Muscle layer of colon (tissue), 2 donors: ENCODE results near the gene EMILIN1.

Experiments
- H3K27ac ChIP-seq: one replicate; pipeline ENCODE4 v1.7.0; 2013; ENCODE audit warnings: low read depth, mild to moderate bottlenecking, low read length, moderate library complexity
- H3K27me3 ChIP-seq, 2 donors: one replicate each; pipeline ENCODE4 v1.7.0; 2013; ENCODE audit warnings: low read length in 2 of 2, mild to moderate bottlenecking in 2 of 2; ENCODE audit not compliant: insufficient read depth in 2 of 2, control insufficient read depth in 1 of 2
- H3K36me3 ChIP-seq: one replicate; pipeline ENCODE4 v1.7.0; 2013; ENCODE audit warnings: mild to moderate bottlenecking, low read length; ENCODE audit not compliant: insufficient read depth
- H3K4me1 ChIP-seq: one replicate; pipeline ENCODE4 v1.7.0; 2013; ENCODE audit warnings: mild to moderate bottlenecking, low read length; ENCODE audit not compliant: insufficient read depth
- H3K4me3 ChIP-seq, 2 donors: one replicate each; pipeline ENCODE4 v1.7.0; 2013; ENCODE audit warnings: low read length in 2 of 2, low read depth in 1 of 2, mild to moderate bottlenecking in 1 of 2, moderate library complexity in 1 of 2
- H3K9ac ChIP-seq: one replicate; pipeline ENCODE4 v1.7.0; 2013; ENCODE audit warnings: low read length
- H3K9me3 ChIP-seq: one replicate; pipeline ENCODE4 v1.7.0; 2013; ENCODE audit warnings: mild to moderate bottlenecking, low read length
- donor health status: abdominal sarcoma.
- donor health status: Adenocarcinoma of cecum.

EMILIN1 gene

GRCh38 chr2:27083410-27084296, 5.2 kb downstream of the EMILIN1 start:
- Histone ChIP-seq H3K36me3 (peaks cover 17% of the 10 kb centered on the region), H3K27me3 (no peaks in the 10 kb centered on the region), H3K9me3 (no peaks in the 10 kb centered on the region), H3K4me3 (no peak overlapping the region), H3K4me1 (peaks cover 64% of the 10 kb centered on the region), H3K27ac (no peak overlapping the region), H3K9ac (no peak overlapping the region)

GRCh38 chr2:27084297-27085061, 6.1 kb downstream of the EMILIN1 start:
- Histone ChIP-seq H3K27ac (peak overlapping the region; percentile 79), H3K4me1 (peaks cover 64% of the 10 kb centered on the region), H3K27me3 (no peaks in the 10 kb centered on the region), H3K4me3 (no peak overlapping the region), H3K9ac (peak overlapping the region; percentile 37), H3K9me3 (no peaks in the 10 kb centered on the region), H3K36me3 (peaks cover 17% of the 10 kb centered on the region)

- H3K36me3 ChIP-seq, result peaks cover 17% of the 10 kb centered on the region
- no peaks in the 10 kb centered on the region for H3K27me3 ChIP-seq
- H3K9me3 ChIP-seq, result no peaks in the 10 kb centered on the region
- H3K27ac ChIP-seq, result peak overlapping the region; percentile 79
- peak overlapping the region; percentile 37 for H3K9ac ChIP-seq
- peak overlapping the region; percentile 24 to 64 for H3K4me3 ChIP-seq
- peaks cover 61% of the 10 kb centered on the region for H3K4me1 ChIP-seq
Measured at GRCh38 chr2:27085062-27085672, 6.8 kb downstream of the EMILIN1 start.

- H3K4me1 ChIP-seq, result peaks cover 56% of the 10 kb centered on the region
- H3K9ac ChIP-seq, result peak overlapping the region; percentile 37
Measured at GRCh38 chr2:27085673-27086089, 7.3 kb downstream of the EMILIN1 start.

GRCh38 chr2:27086090-27086723, 7.8 kb downstream of the EMILIN1 start:
- Histone ChIP-seq H3K9ac (no peak overlapping the region), H3K27me3 (no peaks in the 10 kb centered on the region), H3K27ac (peak overlapping the region; percentile 79), H3K4me1 (peaks cover 54% of the 10 kb centered on the region), H3K9me3 (no peaks in the 10 kb centered on the region), H3K4me3 (peak overlapping the region; percentile 24 to 64), H3K36me3 (peaks cover 17% of the 10 kb centered on the region)

More at GRCh38 chr2:27085673-27086089, 7.3 kb downstream of the EMILIN1 start:
- peak overlapping the region; percentile 24 to 64 for H3K4me3 ChIP-seq
- no peaks in the 10 kb centered on the region for H3K27me3 ChIP-seq
- H3K9me3 ChIP-seq, result no peaks in the 10 kb centered on the region
- peak overlapping the region; percentile 79 for H3K27ac ChIP-seq
- H3K36me3 ChIP-seq, result peaks cover 17% of the 10 kb centered on the region

GRCh38 chr2:27086724-27087593, 8.5 kb downstream of the EMILIN1 start, which contains the start of gene KHK:
Gene KHK (plus strand): TSS chr2:27086772. CDS start chr2:27087260, 488 bp downstream.
- Histone ChIP-seq H3K27ac (peak within 1 kb of the TSS; percentile 79), H3K36me3 (peaks cover 12% of the 10 kb centered on the region), H3K9me3 (no peaks in the 10 kb centered on the region), H3K9ac (no peak within 1 kb of the TSS), H3K27me3 (no peaks in the 10 kb centered on the region), H3K4me3 (peak within 1 kb of the TSS; percentile 58 to 91), H3K4me1 (peaks cover 47% of the 10 kb centered on the region)

GRCh38 chr2:27087823-27088410, 9.5 kb downstream of the EMILIN1 start:
- H3K27me3 ChIP-seq, result no peaks in the 10 kb centered on the region
- H3K9me3 ChIP-seq, result no peaks in the 10 kb centered on the region
- peaks cover 6% of the 10 kb centered on the region for H3K36me3 ChIP-seq
- no peak overlapping the region for H3K27ac ChIP-seq
- peaks cover 37% of the 10 kb centered on the region for H3K4me1 ChIP-seq
- no peak overlapping the region for H3K4me3 ChIP-seq
- H3K9ac ChIP-seq, result no peak overlapping the region

- H3K9ac ChIP-seq, result no peak overlapping the region
- H3K27ac ChIP-seq, result no peak overlapping the region
- H3K4me3 ChIP-seq, result no peak overlapping the region
- peaks cover 30% of the 10 kb centered on the region for H3K4me1 ChIP-seq
- no peaks in the 10 kb centered on the region for H3K27me3 ChIP-seq
- H3K9me3 ChIP-seq, result no peaks in the 10 kb centered on the region
- H3K36me3 ChIP-seq, result no peaks in the 10 kb centered on the region
Measured at GRCh38 chr2:27088634-27089033, 10.2 kb downstream of the EMILIN1 start.

GRCh38 chr2:27089111-27089954, 10.9 kb downstream of the EMILIN1 start:
- no peaks in the 10 kb centered on the region for H3K27me3 ChIP-seq
- H3K4me3 ChIP-seq, result no peak overlapping the region
- H3K4me1 ChIP-seq, result peaks cover 24% of the 10 kb centered on the region

More at GRCh38 chr2:27089111-27089954, 10.9 kb downstream of the EMILIN1 start:
- H3K27ac ChIP-seq, result no peak overlapping the region
- no peak overlapping the region for H3K9ac ChIP-seq
- no peaks in the 10 kb centered on the region for H3K9me3 ChIP-seq
- H3K36me3 ChIP-seq, result no peaks in the 10 kb centered on the region
